ENCODE results near the gene PTPN20. TPM values are rescaled to one million over a fixed set of nuclear protein-coding genes. Genes with fewer than 3 reads are reported as not detected.

The PTPN20 gene
- total RNA-seq, 1 donor from 2014 or later, result 13.0 TPM

DNA sequence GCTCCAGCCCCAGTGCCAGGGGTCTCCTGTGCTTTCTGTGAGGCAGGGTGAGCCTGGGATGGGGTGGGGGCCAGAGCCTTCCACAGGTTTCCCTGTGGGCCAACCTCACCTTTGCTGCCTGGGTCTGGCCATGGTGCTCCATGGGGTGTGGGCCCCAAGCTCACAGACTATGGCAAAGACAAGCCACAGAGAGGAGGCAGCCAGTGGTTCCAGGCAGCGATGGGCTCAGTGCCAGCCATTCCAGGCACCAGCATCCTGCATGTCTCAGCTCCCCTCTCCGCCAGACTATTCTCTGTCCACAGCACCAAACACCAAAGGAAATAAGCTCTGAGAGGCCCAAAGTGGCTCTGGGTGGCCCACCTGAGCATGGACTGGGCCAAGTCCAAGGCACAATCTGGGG is 133.5 kb downstream of the PTPN20 start:
- intact Hi-C loops (cut with micrococcal nuclease), result no loop called here
- no peaks in the 10 kb centered on the region for H3K4me1 ChIP-seq
- peaks cover 7% of the 10 kb centered on the region for H3K27me3 ChIP-seq (ENCODE audit: low read depth)
- DNase-seq, result no peak
- TF ChIP-seq, protein P1, sequence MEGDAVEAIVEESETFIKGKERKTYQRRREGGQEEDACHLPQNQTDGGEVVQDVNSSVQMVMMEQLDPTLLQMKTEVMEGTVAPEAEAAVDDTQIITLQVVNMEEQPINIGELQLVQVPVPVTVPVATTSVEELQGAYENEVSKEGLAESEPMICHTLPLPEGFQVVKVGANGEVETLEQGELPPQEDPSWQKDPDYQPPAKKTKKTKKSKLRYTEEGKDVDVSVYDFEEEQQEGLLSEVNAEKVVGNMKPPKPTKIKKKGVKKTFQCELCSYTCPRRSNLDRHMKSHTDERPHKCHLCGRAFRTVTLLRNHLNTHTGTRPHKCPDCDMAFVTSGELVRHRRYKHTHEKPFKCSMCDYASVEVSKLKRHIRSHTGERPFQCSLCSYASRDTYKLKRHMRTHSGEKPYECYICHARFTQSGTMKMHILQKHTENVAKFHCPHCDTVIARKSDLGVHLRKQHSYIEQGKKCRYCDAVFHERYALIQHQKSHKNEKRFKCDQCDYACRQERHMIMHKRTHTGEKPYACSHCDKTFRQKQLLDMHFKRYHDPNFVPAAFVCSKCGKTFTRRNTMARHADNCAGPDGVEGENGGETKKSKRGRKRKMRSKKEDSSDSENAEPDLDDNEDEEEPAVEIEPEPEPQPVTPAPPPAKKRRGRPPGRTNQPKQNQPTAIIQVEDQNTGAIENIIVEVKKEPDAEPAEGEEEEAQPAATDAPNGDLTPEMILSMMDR (IDR thresholded peaks at IDR 0.05; ENCODE audit: borderline replicate concordance), result no peak
- H3K4me3 ChIP-seq, result no peak overlapping the region
- H3K27ac ChIP-seq (replicated peaks), result no peak overlapping the region
- H3K9me3 ChIP-seq (replicated peaks), result no peaks in the 10 kb centered on the region
- H3K36me3 ChIP-seq, result no peaks in the 10 kb centered on the region

DNA sequence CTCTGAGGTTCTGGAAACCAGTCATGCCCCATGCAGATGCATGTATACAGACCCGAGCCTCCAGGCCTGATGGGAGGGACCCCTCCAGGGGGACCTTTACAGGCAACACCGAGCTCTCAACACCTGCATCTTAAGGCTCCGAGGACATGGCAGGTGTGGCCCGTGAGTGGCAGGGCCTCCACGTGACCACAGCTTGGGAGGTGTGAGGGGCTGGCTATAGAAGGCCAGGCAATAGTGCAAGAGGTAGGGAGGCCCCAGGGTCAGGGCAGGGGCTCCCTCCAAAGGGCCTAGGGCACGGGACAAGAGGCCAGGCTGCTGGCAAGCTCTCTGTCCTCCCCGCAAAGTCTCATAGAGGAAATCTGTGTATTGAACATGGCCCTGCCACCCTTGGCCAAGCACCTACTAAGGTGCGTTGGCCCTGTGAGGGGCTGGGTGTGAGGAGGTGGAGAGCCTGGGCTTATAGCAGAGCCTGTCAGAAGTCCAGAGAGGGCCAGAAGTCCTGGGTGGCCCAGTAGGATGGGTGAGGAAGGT is 134.2 kb downstream of the PTPN20 start:
- intact Hi-C loops (cut with micrococcal nuclease), result no loop called here
- no peak for DNase-seq
- no peaks in the 10 kb centered on the region for H3K4me1 ChIP-seq
- no peak overlapping the region for H3K27ac ChIP-seq (replicated peaks)
- H3K27me3 ChIP-seq (ENCODE audit: low read depth), result peaks cover 7% of the 10 kb centered on the region
- TF ChIP-seq, protein P1 (IDR thresholded peaks at IDR 0.05; ENCODE audit: borderline replicate concordance), result no peak
- no peak overlapping the region for H3K4me3 ChIP-seq
- H3K36me3 ChIP-seq, result no peaks in the 10 kb centered on the region
- H3K9me3 ChIP-seq (replicated peaks), result no peaks in the 10 kb centered on the region

DNA sequence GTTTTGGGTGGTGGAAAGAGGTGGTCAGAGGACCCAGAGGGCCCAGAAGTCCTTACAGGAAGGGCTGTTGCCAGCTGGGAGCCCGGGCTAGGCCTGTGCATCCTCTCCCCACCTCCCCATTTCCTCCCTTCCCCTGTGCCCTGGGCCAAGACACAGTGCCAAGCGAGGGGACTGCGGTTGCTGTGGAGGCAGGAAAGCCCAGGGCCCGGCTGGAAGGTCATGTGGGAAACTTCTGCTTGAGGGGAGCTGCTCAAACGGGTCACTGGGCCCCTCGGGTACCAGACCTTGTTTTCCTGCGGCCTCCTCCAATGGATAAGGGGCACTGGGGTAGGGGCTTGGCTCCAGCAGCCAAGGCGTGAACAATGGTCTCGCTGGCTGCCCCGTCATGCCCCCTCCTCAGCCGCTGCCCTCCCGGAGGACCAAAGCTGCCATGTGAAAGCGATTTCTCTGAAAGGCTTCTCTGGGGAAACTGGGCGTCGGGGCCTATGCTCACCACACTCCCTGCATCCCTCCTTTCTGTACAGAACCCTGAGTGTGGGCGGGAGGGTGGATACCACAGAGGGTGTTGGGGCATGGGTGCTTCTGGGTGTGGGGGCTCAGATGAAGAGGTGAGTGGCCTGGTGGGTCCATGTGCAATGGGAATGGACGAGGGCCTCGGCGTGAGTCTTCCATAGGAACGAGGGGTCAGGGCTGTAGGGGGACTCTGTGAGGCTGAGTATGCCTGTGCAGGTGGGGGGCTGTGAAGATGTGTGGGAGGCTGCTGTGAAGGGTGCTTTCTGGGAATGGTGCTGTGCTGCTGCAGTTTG is 135.3 kb downstream of the PTPN20 start:
- intact Hi-C loops (cut with micrococcal nuclease), result no loop called here
- Histone ChIP-seq H3K9me3 (replicated peaks) (no peaks in the 10 kb centered on the region), H3K27ac (replicated peaks) (no peak overlapping the region), H3K4me3 (no peak overlapping the region), H3K27me3 (ENCODE audit: low read depth) (peaks cover 7% of the 10 kb centered on the region), H3K36me3 (no peaks in the 10 kb centered on the region), H3K4me1 (no peaks in the 10 kb centered on the region)
- TF ChIP-seq, protein P1 (IDR thresholded peaks at IDR 0.05; ENCODE audit: borderline replicate concordance), result no peak
- DNase-seq, result no peak

DNA sequence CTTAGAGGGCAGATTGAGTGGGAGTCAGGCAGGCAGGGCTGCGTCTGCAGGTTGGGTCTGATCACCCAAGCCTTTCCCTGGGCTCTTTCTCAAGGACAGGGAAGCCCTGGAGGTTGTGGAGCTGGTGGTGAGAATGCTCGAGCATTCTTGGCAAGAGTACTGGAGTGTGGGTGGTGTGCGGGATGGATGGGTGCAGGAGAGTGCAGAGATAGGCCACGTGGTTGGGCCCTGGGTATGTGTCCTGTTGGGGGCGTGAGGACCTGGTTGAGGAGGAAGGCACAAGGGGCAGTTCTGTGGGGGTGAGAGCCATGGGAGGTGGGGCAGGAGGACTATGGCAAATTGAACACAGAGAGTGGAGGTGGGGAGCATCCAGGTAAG is 135.9 kb downstream of the PTPN20 start:
- H3K4me1 ChIP-seq, result no peaks in the 10 kb centered on the region
- H3K36me3 ChIP-seq, result no peaks in the 10 kb centered on the region
- H3K27me3 ChIP-seq (ENCODE audit: low read depth), result peaks cover 7% of the 10 kb centered on the region
- no peak overlapping the region for H3K27ac ChIP-seq (replicated peaks)
- DNase-seq, result no peak
- intact Hi-C loops (cut with micrococcal nuclease), result no loop called here
- TF ChIP-seq, protein P1 (IDR thresholded peaks at IDR 0.05; ENCODE audit: borderline replicate concordance), result no peak
- no peak overlapping the region for H3K4me3 ChIP-seq
- no peaks in the 10 kb centered on the region for H3K9me3 ChIP-seq (replicated peaks)

DNA sequence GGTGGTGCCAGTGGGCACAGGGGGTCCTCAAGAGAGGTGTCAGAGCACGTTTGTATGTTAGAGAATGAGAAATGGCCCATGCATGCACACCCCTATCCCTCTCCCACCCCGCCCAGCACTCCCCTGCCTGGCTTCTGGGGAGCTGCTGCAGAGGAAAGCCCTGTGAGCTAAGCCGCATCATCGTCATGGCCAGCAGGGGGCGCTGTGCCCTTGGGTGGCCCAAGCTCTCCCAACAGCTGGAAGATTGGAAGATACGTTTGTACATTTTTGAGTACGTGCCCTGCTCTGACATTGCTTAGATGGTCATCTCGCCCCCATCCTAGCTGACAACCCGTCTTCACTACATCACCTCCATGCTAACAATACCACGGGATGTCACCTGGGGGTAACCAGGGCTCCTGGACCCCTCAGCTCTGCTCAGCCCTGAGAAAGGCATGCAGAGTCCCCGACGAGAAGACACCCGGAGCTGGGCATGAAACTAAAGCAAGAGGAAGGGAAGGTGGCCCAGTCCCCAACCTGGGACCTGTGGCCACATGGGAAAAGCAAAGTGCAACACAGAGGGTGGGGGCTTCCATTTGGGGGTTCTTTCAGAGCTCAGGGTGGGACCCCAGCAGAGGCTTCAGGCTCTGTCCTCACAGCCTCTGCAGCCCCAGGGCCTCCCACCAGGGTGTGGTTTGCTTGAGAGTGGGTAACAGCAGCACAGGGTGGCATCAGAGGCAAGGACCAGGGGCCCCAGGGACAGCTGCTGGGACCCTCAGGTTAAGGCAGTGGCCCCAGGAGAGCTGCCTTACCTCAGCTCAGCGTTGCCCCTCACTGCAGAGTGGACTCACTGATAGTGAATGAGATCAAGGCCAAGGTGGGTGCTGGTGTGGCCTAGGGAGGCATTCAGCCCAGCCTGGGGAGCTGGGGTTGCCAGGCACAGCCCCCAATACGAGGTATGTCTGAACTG is 136.6 kb downstream of the PTPN20 start:
- Histone ChIP-seq H3K36me3 (no peaks in the 10 kb centered on the region), H3K4me1 (no peaks in the 10 kb centered on the region), H3K9me3 (replicated peaks) (no peaks in the 10 kb centered on the region), H3K27me3 (ENCODE audit: low read depth) (peaks cover 7% of the 10 kb centered on the region), H3K4me3 (no peak overlapping the region), H3K27ac (replicated peaks) (no peak overlapping the region)
- intact Hi-C loops (cut with micrococcal nuclease), result no loop called here
- DNase-seq, result peak; percentile 75
- TF ChIP-seq, protein P1 (IDR thresholded peaks at IDR 0.05; ENCODE audit: borderline replicate concordance), result peak; percentile 84
